Gastroesophageal sphincter (tissue), 4 donors: ENCODE results near the gene DPF1. TPM values are rescaled to one million over a fixed set of nuclear protein-coding genes. Genes with fewer than 3 reads are reported as not detected.

Experiments used
- ATAC-seq: fragments of 150-250 bp; one replicate; pipeline ENCODE4 v1.9.1; 2016; ENCODE audit warnings: mild to moderate bottlenecking, moderate library complexity
- H3K27ac ChIP-seq, 4 donors: fragments of 200-600 bp; sonication (generic) in 3 of 4; 1 replicate in 3 of 4; 2 replicates in 1 of 4; pipeline ENCODE4 v1.5.1; 2016 to 2019
- H3K27me3 ChIP-seq: fragments of 200-600 bp; sonication (generic); one replicate; pipeline ENCODE4 v1.5.1; 2019
- H3K36me3 ChIP-seq, 2 donors: fragments of 200-600 bp; sonication (generic); one replicate each; pipeline ENCODE4 v1.5.1; 2019; ENCODE audit warnings: control low read depth in 1 of 2
- H3K4me1 ChIP-seq, 3 donors: fragments of 200-600 bp; sonication (generic); 1 replicate in 2 of 3; 2 replicates in 1 of 3; pipeline ENCODE4 v1.5.1; 2016 to 2019; ENCODE audit warnings: control low read depth in 2 of 3
- H3K4me3 ChIP-seq, 2 donors: fragments of 200-600 bp; sonication (generic); one replicate each; pipeline ENCODE4 v1.5.1; 2019; ENCODE audit warnings: mild to moderate bottlenecking in 1 of 2, moderate library complexity in 1 of 2
- H3K9me3 ChIP-seq, 3 donors: fragments of 200-600 bp; sonication (generic); one replicate each; pipeline ENCODE4 v1.5.1; 2017 to 2019; ENCODE audit warnings: control low read depth in 2 of 3
- EP300 ChIP-seq: sonication (generic); formaldehyde crosslinking; IDR thresholded peaks from one replicate; pipeline ENCODE4 v1.6.1; 2017; ENCODE audit warnings: antibody characterized with exemption, mild to moderate bottlenecking
- POLR2A ChIP-seq, 2 donors: fragments of 450-650 bp; IDR thresholded peaks; one replicate each; pipeline ENCODE4 v1.6.1; 2017; ENCODE audit warnings: antibody characterized with exemption in 2 of 2, mild to moderate bottlenecking in 2 of 2, moderate library complexity in 1 of 2
- POLR2AphosphoS5 ChIP-seq: sonication (generic); formaldehyde crosslinking; IDR thresholded peaks from one replicate; pipeline ENCODE4 v1.6.1; 2017; ENCODE audit warnings: antibody characterized with exemption
- WGBS, 2 donors: methylation state at CpG; one replicate each; pipeline ENCODE4 v1.1.5; 2018; ENCODE audit warnings: low coverage in 1 of 2; 5-methylcytosine and 5-hydroxymethylcytosine counted together
- total RNA-seq, 4 donors: library from RNA; depleted of rRNA; stranded (reverse); fragments of >200 nt; gene quantifications; one replicate each; pipeline ENCODE4 v1.1.0, GENCODE V29; 2016
- TF ChIP-seq, protein P1 (sequence below), 4 experiments: fragments of 200-600 bp in 2 of 4; fragments of 450-650 bp in 2 of 4; sonication (generic) in 1 of 4; IDR thresholded peaks; one replicate each; pipeline ENCODE4 v1.5.1; 2017 to 2019; ENCODE audit warnings: antibody characterized with exemption in 4 of 4, mild to moderate bottlenecking in 2 of 4, moderate library complexity in 2 of 4

DPF1 gene
- total RNA-seq, 4 donors from 2014 or later, result not detected

DNA sequence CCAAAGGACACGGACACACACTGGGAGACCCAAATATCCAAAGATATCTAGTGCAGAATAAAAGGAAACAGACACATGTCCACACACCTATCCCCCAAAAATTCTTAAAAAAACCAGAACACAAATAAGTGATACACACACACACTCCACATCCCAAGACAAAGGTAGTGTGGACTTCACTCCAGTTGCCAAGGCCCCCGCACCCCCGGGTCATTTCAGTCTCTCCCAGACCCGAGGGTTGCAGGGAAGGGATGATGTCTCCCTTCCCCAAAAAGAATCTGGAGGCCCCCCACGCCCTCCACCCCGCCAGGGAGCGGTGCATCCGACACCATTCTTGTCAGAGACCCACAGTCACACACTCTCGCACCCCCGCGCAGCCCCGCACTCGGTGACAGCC is 407 bp downstream of the DPF1 start:
- no peak for TF ChIP-seq EP300
- ATAC-seq, result no peak
- Histone ChIP-seq H3K36me3 (no peaks in the 10 kb centered on the region), H3K27me3 (peaks cover 94% of the 10 kb centered on the region), H3K4me1 (peaks cover 0 to 18% (median 14%) of the 10 kb centered on the region in 3 donors), H3K4me3 (peak overlapping the region in 1 of 2 donors; percentile 43), H3K9me3 (no peaks in the 10 kb centered on the region), H3K27ac (no peak overlapping the region)
- 11 to 15% methylated on average over 4 of the region's 13 CpGs for WGBS, 2 donors

DNA sequence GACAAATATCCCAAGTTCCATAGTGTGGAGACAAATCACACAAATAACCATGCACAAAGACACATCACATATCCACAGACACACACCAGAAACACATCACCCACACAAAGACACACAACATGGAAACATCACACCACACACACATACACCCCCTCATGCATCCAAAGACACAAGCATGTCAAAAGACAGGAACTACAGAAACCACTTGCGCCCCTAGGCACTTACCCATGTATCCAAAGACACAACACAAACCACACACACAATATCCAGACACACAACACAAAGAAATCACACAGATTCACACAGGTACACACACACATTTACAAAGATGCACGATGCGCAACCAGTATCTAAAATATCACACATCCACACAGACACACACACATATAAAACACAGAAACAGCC is 901 bp downstream of the DPF1 start:
- H3K27me3 ChIP-seq, result peaks cover 94% of the 10 kb centered on the region
- WGBS, 2 donors, result 93 to 95% methylated on average over 2 to 3 of the region's 3 CpGs
- no peak for ATAC-seq
- TF ChIP-seq, protein P1, sequence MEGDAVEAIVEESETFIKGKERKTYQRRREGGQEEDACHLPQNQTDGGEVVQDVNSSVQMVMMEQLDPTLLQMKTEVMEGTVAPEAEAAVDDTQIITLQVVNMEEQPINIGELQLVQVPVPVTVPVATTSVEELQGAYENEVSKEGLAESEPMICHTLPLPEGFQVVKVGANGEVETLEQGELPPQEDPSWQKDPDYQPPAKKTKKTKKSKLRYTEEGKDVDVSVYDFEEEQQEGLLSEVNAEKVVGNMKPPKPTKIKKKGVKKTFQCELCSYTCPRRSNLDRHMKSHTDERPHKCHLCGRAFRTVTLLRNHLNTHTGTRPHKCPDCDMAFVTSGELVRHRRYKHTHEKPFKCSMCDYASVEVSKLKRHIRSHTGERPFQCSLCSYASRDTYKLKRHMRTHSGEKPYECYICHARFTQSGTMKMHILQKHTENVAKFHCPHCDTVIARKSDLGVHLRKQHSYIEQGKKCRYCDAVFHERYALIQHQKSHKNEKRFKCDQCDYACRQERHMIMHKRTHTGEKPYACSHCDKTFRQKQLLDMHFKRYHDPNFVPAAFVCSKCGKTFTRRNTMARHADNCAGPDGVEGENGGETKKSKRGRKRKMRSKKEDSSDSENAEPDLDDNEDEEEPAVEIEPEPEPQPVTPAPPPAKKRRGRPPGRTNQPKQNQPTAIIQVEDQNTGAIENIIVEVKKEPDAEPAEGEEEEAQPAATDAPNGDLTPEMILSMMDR (IDR thresholded peaks at IDR 0.05), result no peak
- H3K4me3 ChIP-seq, result no peak overlapping the region
- no peak overlapping the region for H3K27ac ChIP-seq
- H3K36me3 ChIP-seq, result no peaks in the 10 kb centered on the region
- H3K4me1 ChIP-seq, result peaks cover 0 to 13% (median 9%) of the 10 kb centered on the region in 3 donors
- H3K9me3 ChIP-seq, result no peaks in the 10 kb centered on the region

DNA sequence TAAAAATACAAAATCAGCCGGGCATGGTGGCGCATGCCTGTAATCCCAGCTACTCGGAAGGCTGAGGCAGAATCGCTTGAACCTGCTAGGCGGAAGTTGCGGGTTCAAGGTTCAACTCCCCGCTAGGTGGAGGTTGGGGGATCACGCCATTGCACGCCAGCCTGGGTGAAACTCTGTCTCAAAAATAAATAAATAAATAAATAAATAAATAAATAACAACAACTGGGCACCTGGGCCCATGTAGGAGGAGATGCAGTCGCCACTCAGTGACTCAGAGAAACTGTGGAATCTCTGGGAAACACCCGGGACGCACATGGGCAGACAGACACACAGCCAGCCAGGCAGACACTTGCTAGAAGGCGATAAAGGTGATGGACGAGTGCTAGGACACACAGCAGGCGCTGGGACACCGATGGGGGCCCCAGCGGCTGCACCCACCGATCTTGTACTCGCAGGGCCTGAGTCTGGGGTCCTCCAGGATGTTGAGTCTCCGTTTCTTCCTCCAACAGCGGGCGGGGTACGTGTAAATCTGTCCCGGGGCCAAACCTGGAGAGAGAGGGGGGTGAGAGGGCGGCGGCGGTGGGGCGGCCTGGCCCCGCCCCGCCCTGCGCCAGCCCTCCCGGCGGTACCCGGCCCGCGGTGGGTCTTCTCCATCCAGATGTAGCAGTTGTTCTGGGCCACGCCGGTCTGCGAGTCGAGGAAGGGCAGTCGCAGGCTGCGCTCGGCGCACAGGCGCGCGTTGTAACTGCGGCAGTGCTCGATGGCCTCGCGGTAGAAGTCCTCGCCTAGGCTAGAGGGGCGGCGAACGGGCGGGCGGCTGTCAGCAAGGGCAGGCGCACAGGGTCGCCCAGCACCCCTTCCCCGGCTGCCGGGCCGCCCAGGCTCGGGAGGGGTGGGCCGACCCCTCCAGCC is 1.8 kb downstream of the DPF1 start:
- TF ChIP-seq, protein P1 (IDR thresholded peaks at IDR 0.05), result no peak
- TF ChIP-seq POLR2A (IDR thresholded peaks at IDR 0.05), result no peak
- no peak for TF ChIP-seq POLR2AphosphoS5
- TF ChIP-seq EP300, result no peak
- 81 to 91% methylated on average over 7 to 10 of the region's 64 CpGs for WGBS, 2 donors
- no peak overlapping the region for H3K4me3 ChIP-seq
- H3K4me1 ChIP-seq, result peaks cover 0 to 12% (median 8%) of the 10 kb centered on the region in 3 donors
- no peaks in the 10 kb centered on the region for H3K9me3 ChIP-seq
- ATAC-seq, result no peak
- H3K27ac ChIP-seq, result no peak overlapping the region
- peaks cover 92% of the 10 kb centered on the region for H3K27me3 ChIP-seq
- H3K36me3 ChIP-seq, result no peaks in the 10 kb centered on the region

DNA sequence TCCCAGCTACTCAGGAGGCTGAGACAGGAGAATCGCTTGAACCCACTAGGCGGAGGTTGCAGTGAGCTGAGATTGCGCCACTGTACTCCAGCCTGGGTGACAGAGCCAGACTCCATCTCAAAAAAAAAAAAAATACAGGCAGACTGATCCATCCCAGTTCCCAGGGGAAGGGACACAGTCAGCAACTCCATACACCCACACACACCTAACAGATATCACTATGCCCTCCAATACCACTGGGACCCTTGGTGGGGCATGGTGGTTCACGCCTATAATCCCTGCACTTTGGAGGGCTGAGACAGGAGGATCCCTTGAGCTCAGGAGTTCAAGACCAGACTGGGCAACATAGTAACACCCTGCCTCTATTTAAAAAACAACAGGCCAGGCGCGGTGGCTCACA is 2.6 kb downstream of the DPF1 start:
- Histone ChIP-seq H3K4me3 (no peak overlapping the region), H3K27me3 (peaks cover 92% of the 10 kb centered on the region), H3K27ac (no peak overlapping the region), H3K9me3 (no peaks in the 10 kb centered on the region), H3K36me3 (no peaks in the 10 kb centered on the region), H3K4me1 (peaks cover 0 to 12% (median 8%) of the 10 kb centered on the region in 3 donors)
- TF ChIP-seq, protein P1 (IDR thresholded peaks at IDR 0.05), result no peak
- TF ChIP-seq EP300, result no peak
- TF ChIP-seq POLR2AphosphoS5, result no peak
- no peak for TF ChIP-seq POLR2A (IDR thresholded peaks at IDR 0.05)
- no peak for ATAC-seq
- WGBS, 2 donors, result 88 to 100% methylated on average over 3 of the region's 6 CpGs

DNA sequence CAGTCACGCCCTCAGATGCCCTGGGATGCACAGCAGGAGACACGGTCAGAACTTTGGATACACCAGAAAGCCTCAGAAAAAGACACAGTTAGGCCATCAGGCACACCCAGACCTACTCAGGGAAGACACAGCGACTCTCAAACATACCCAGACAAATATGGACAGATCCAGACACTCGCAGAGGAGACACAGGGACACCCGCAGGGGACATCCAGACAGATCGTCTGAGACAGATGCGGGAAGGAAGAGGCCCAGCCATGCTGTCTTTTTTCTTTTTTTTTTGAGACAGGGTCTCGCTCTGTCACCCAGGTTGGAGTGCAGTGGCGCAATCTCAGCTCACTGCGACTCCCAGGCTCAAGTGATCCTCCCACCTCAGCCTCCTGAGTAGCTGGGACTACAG is 4.8 kb downstream of the DPF1 start:
- ATAC-seq, result no peak
- Histone ChIP-seq H3K36me3 (no peaks in the 10 kb centered on the region), H3K4me3 (no peak overlapping the region), H3K9me3 (no peaks in the 10 kb centered on the region), H3K27me3 (peaks cover 92% of the 10 kb centered on the region), H3K4me1 (peaks cover 0 to 8% (median 7%) of the 10 kb centered on the region in 3 donors), H3K27ac (no peak overlapping the region)
- TF ChIP-seq POLR2A (IDR thresholded peaks at IDR 0.05) (no peak), EP300 (no peak), POLR2AphosphoS5 (no peak)
- TF ChIP-seq, protein P1 (IDR thresholded peaks at IDR 0.05), result no peak
- 89 to 94% methylated on average over 2 to 6 of the region's 10 CpGs for WGBS, 2 donors
